ENCODE measurements around the gene KLHL22. TPM values are rescaled to one million over a fixed set of nuclear protein-coding genes. Genes with fewer than 3 reads are reported as not detected.
A peak's percentile ranks its signal among the peaks of the same experiment; 100 is the strongest.
"Not testable (repeated sequence)": the region's sequence is repeated elsewhere in the genome, so short reads cannot be mapped to it uniquely, and the experiment has no call there.

The KLHL22 gene
- total and polyA plus RNA-seq, 2 experiments from 2014 or later = 33.8 to 55.0 TPM

DNA sequence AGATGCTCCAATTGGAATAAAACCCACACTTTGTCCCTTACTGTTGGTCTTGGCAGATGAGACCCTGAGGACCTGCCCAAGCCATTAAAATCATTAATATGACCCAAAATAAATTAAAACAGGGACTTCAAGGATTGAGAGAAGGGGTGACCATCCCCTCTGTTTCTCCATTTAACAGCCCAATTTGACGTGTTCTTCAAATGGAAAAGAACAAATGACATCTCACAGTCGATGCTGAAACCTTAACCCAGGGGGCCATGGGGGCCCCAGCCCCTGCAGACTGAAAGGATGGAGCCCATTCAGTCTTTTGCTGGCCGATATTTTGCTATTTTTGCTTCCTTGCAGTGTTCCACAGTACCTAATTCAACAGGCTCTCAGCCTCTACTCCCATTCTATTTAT is 81.1 kb downstream of the KLHL22 start:
- no peaks in the 10 kb centered on the region for H3K36me3 ChIP-seq
- DNase-seq (ENCODE audit: low read depth in 1 of 2, low spot score in 1 of 2) = no peak
- TF ChIP-seq CTCF (IDR thresholded peaks at IDR 0.05; ENCODE audit: low read depth, low read length) = no peak
- peaks cover 7% of the 10 kb centered on the region for H3K4me1 ChIP-seq (ENCODE audit: low read depth)
- no peak overlapping the region for H3K27ac ChIP-seq
- H3K27me3 ChIP-seq = no peaks in the 10 kb centered on the region
- H3K4me3 ChIP-seq = no peak overlapping the region
- H3K9me3 ChIP-seq (ENCODE audit: low read depth) = no peaks in the 10 kb centered on the region

DNA sequence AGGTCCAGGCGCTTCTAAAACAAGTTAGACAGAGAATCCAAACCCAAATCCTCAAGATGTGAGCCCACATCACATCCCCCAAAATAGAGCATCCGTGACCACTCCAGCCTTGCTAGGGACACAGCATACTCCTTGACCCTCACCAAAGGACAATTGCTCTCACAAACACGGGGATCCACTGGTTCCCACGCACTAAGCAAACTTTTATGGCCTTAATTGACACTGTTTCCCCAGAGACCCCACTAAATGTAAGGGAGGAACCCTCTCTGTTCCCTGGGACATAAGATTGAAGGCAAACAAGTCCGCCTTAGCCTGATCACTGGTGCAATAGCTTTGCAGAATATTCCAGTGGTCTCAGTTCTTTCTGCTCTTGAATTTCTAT is 81.5 kb downstream of the KLHL22 start:
- no peak for DNase-seq (ENCODE audit: low read depth in 1 of 2, low spot score in 1 of 2)
- H3K4me1 ChIP-seq (ENCODE audit: low read depth) = peaks cover 7% of the 10 kb centered on the region
- H3K4me3 ChIP-seq = no peak overlapping the region
- H3K27ac ChIP-seq = no peak overlapping the region
- no peak for TF ChIP-seq CTCF (IDR thresholded peaks at IDR 0.05; ENCODE audit: low read depth, low read length)
- H3K36me3 ChIP-seq = no peaks in the 10 kb centered on the region
- H3K27me3 ChIP-seq = no peaks in the 10 kb centered on the region
- H3K9me3 ChIP-seq (ENCODE audit: low read depth) = no peaks in the 10 kb centered on the region

DNA sequence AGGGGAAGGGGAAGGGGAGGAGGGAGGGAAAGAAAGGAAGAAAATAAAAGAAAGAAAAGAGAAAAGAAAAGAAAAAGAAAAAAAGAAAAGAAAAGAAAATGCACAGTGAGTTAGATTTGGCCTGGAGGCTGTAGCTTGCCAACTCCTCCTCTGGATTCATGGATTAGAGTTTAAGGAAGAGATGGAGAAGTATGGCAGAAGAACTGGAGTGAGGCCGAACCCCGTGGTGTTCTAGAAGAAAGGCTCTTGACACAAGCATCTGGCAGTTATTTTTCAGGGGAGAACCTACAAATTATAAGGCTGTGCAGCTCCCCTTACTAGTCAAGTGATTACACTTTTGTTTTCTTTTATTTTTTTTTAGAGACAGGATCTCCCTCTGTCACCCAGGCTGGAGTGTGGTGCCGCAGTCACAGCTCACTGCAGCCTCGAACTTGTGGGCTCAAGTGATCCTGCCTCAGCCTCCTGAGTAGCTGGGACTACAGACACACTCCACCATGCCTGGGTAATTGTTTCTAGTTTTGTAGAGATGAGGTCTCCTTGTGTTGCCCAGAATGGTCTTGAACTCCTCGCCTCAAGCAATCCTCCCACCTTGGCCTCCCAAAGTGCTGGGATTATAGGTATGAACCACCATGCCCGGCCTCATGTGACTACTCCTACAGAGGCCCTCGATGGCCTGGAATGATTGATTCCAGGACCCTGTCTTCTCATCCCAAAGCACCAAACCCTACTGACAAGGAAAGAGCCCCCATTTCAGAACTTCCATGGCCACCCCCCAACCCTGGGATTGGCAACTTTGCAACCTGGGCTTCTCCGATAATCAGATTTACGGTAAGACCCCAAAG is 82.2 kb downstream of the KLHL22 start:
- no peak for DNase-seq (ENCODE audit: low read depth in 1 of 2, low spot score in 1 of 2)
- Histone ChIP-seq H3K4me3 (no peak overlapping the region), H3K9me3 (ENCODE audit: low read depth) (no peaks in the 10 kb centered on the region), H3K27ac (no peak overlapping the region), H3K4me1 (ENCODE audit: low read depth) (peaks cover 7% of the 10 kb centered on the region), H3K27me3 (no peaks in the 10 kb centered on the region), H3K36me3 (no peaks in the 10 kb centered on the region)
- no peak for TF ChIP-seq CTCF (IDR thresholded peaks at IDR 0.05; ENCODE audit: low read depth, low read length)

DNA sequence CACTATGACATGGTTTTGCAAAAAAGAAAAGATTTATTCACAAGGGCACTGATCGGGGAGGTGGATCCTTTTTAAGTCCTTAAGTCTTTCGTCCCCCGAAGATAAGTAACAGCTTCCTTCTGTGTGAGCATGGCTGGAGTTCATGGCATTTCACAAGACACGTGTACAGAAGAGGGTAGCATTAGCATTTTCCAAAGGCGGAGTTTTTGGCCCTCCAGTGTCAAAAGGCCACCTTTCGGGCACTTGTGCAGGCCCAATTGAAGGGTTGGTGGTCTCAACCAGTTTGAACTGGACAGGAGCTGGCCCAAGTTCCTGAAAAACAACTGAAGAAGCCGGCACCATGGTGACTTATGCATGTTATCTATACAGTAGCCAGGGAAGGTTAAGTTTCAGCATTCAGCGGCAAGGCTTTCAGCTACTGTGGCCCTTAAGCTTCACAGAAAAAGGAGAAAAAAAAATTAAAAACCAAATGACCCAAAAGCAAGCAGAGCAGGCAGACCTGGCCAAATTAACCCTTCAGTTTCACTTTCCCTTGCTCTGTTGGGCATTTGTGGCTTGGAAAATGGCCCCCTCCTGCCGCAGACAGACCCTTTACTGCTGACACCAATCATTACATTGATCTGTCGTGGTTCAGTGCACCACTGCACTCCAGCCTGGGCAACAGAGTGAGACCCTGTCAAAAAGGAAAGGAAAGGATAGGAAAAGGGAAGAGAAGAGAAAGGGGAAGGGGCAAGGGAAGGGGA is 83.0 kb downstream of the KLHL22 start:
- no peaks in the 10 kb centered on the region for H3K27me3 ChIP-seq
- H3K4me3 ChIP-seq = no peak overlapping the region

DNA sequence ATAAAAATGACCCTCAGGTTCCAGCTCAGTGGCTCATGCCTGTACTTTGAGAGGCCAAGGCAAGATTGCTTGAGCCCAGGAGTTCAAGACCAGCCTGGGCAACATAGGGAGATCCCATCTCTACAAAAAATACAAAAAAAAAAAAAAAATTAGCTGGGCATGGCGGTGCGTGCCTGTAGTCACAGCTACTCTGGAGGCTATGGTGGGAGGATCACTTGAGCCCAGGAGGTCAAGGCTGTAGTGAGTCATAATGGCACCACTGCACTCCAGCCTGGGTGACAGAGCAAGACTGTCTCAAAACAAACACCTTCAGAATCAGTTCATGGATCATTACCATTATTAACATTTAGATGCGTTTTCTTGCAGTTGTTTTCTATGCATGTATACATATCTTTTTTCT is 86.2 kb downstream of the KLHL22 start:
- not testable (repeated sequence) for H3K4me1 ChIP-seq (ENCODE audit: low read depth); H3K36me3 ChIP-seq; DNase-seq (ENCODE audit: low read depth in 1 of 2, low spot score in 1 of 2); H3K27ac ChIP-seq; H3K4me3 ChIP-seq; H3K9me3 ChIP-seq (ENCODE audit: low read depth); H3K27me3 ChIP-seq

More for the DNA sequence above, 83.0 kb downstream of the KLHL22 start:
- peaks cover 7% of the 10 kb centered on the region for H3K4me1 ChIP-seq (ENCODE audit: low read depth)
- H3K36me3 ChIP-seq = no peaks in the 10 kb centered on the region
- no peak for DNase-seq (ENCODE audit: low read depth in 1 of 2, low spot score in 1 of 2)
- H3K27ac ChIP-seq = peak overlapping the region; percentile 6
- H3K9me3 ChIP-seq (ENCODE audit: low read depth) = no peaks in the 10 kb centered on the region
- no peak for TF ChIP-seq CTCF (IDR thresholded peaks at IDR 0.05; ENCODE audit: low read depth, low read length)

DNA sequence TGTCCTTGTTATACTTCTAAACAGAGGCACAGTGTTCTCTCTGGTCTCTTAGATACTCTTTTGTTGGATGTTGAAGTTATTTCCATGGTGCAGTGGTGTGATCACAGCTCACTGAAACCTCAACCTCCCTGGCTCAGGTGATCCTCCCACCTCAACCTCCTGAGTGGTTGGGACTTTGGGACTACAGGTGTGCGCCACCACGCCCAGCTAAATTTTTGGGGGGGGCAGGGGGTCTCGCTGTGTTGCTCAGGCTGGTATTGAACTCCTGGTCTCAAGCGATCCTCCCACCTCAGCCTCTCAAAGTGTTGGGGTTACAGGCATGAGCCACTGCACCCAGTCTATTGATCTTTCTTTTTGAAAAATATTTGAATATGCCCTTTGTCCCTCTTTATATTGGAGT is 86.7 kb downstream of the KLHL22 start:
- H3K4me3 ChIP-seq = no peak overlapping the region
- H3K27me3 ChIP-seq = no peaks in the 10 kb centered on the region
- no peak for TF ChIP-seq CTCF (IDR thresholded peaks at IDR 0.05; ENCODE audit: low read depth, low read length)
- H3K36me3 ChIP-seq = peaks cover 3% of the 10 kb centered on the region
- no peak for DNase-seq (ENCODE audit: low read depth in 1 of 2, low spot score in 1 of 2)
- H3K27ac ChIP-seq = no peak overlapping the region
- no peaks in the 10 kb centered on the region for H3K9me3 ChIP-seq (ENCODE audit: low read depth)
- H3K4me1 ChIP-seq (ENCODE audit: low read depth) = peaks cover 7% of the 10 kb centered on the region
